Ishikawa (cell line): ENCODE results near the gene F13A1.

ENCODE experiments used
- CREB1 ChIP-seq: IDR thresholded peaks from 2 replicates; pipeline ENCODE4 v1.6.1; 2012; ENCODE audit warnings: low read depth
- EGR1 ChIP-seq: IDR thresholded peaks from 2 replicates; pipeline ENCODE4 v1.6.1; 2012
- FOXM1 ChIP-seq: IDR thresholded peaks from 2 replicates; pipeline ENCODE4 v1.6.1; 2012; ENCODE audit warnings: low read depth, borderline replicate concordance
- RAD21 ChIP-seq: IDR thresholded peaks from 2 replicates; pipeline ENCODE4 v1.6.1; 2012; ENCODE audit warnings: low read depth
- TAF1 ChIP-seq: IDR thresholded peaks from 2 replicates; pipeline ENCODE4 v1.6.1; 2012; ENCODE audit warnings: low read depth, mild to moderate bottlenecking
- TCF12 ChIP-seq: IDR thresholded peaks from 2 replicates; pipeline ENCODE4 v1.6.1; 2012; ENCODE audit warnings: low read depth
- TEAD4 ChIP-seq: IDR thresholded peaks from 2 replicates; pipeline ENCODE4 v1.6.1; 2012
- TF ChIP-seq, protein P1 (sequence below): IDR thresholded peaks from 2 replicates; pipeline ENCODE4 v1.6.1; 2012; ENCODE audit warnings: low read depth, mild to moderate bottlenecking

GRCh38 chr6:6331946-6332601 is 11.6 kb upstream of the F13A1 start:
- TF ChIP-seq TEAD4, result no peak
- no peak for TF ChIP-seq TCF12
- no peak for TF ChIP-seq RAD21
- no peak for TF ChIP-seq EGR1
- no peak for TF ChIP-seq FOXM1
- no peak for TF ChIP-seq TAF1
- no peak for TF ChIP-seq CREB1
- TF ChIP-seq, protein P1, sequence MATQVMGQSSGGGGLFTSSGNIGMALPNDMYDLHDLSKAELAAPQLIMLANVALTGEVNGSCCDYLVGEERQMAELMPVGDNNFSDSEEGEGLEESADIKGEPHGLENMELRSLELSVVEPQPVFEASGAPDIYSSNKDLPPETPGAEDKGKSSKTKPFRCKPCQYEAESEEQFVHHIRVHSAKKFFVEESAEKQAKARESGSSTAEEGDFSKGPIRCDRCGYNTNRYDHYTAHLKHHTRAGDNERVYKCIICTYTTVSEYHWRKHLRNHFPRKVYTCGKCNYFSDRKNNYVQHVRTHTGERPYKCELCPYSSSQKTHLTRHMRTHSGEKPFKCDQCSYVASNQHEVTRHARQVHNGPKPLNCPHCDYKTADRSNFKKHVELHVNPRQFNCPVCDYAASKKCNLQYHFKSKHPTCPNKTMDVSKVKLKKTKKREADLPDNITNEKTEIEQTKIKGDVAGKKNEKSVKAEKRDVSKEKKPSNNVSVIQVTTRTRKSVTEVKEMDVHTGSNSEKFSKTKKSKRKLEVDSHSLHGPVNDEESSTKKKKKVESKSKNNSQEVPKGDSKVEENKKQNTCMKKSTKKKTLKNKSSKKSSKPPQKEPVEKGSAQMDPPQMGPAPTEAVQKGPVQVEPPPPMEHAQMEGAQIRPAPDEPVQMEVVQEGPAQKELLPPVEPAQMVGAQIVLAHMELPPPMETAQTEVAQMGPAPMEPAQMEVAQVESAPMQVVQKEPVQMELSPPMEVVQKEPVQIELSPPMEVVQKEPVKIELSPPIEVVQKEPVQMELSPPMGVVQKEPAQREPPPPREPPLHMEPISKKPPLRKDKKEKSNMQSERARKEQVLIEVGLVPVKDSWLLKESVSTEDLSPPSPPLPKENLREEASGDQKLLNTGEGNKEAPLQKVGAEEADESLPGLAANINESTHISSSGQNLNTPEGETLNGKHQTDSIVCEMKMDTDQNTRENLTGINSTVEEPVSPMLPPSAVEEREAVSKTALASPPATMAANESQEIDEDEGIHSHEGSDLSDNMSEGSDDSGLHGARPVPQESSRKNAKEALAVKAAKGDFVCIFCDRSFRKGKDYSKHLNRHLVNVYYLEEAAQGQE, result no peak
